HG02759 (cell line): ENCODE data around the gene GRIA4.

Experiments used
- ATAC-seq: cut with Tn5 transposase; IDR thresholded peaks from one replicate; pipeline ENCODE4 v1.9.1; 2021; ENCODE audit warnings: mild to moderate bottlenecking, moderate library complexity; ENCODE audit not compliant: unreplicated experiment

Gene GRIA4

GRCh38 chr11:105636496-105636895 is 26.6 kb downstream of the GRIA4 start:
- no peak for ATAC-seq

- ATAC-seq, result no peak
These were observed 29.7 kb downstream of the GRIA4 start for GRCh38 chr11:105639527-105639926.

GRCh38 chr11:105641433-105641832 is 31.6 kb downstream of the GRIA4 start:
- ATAC-seq, result no peak

GRCh38 chr11:105642870-105643269 is 33.0 kb downstream of the GRIA4 start:
- ATAC-seq, result no peak

- no peak for ATAC-seq
These were observed 35.1 kb downstream of the GRIA4 start for GRCh38 chr11:105644839-105645573.

GRCh38 chr11:105647780-105648179 is 37.9 kb downstream of the GRIA4 start:
- ATAC-seq, result no peak

GRCh38 chr11:105648762-105649161 is 38.9 kb downstream of the GRIA4 start:
- ATAC-seq, result no peak

- ATAC-seq, result no peak
These were observed 55.4 kb downstream of the GRIA4 start for GRCh38 chr11:105665281-105665680.

GRCh38 chr11:105667441-105667840 is 57.6 kb downstream of the GRIA4 start:
- ATAC-seq, result no peak

- no peak for ATAC-seq
These were observed 60.9 kb downstream of the GRIA4 start for GRCh38 chr11:105670811-105671210.

GRCh38 chr11:105673089-105673488 is 63.2 kb downstream of the GRIA4 start:
- ATAC-seq, result no peak

GRCh38 chr11:105689631-105690030 is 79.8 kb downstream of the GRIA4 start:
- ATAC-seq, result no peak

GRCh38 chr11:105690467-105690866 is 80.6 kb downstream of the GRIA4 start:
- ATAC-seq, result no peak

- ATAC-seq, result no peak
These were observed 83.3 kb downstream of the GRIA4 start for GRCh38 chr11:105693075-105693759.

GRCh38 chr11:105696000-105696399 is 86.1 kb downstream of the GRIA4 start:
- ATAC-seq, result peak; percentile 84

- ATAC-seq, result no peak
These were observed 87.4 kb downstream of the GRIA4 start for GRCh38 chr11:105697291-105697690.

GRCh38 chr11:105699203-105699602 is 89.3 kb downstream of the GRIA4 start:
- no peak for ATAC-seq

GRCh38 chr11:105700271-105700670 is 90.4 kb downstream of the GRIA4 start:
- ATAC-seq, result no peak

- no peak for ATAC-seq
These were observed 91.2 kb downstream of the GRIA4 start for GRCh38 chr11:105701098-105701497.

GRCh38 chr11:105705786-105706530 is 96.1 kb downstream of the GRIA4 start:
- no peak for ATAC-seq

GRCh38 chr11:105713106-105713505 is 103.2 kb downstream of the GRIA4 start:
- no peak for ATAC-seq

GRCh38 chr11:105713696-105714095 is 103.8 kb downstream of the GRIA4 start:
- no peak for ATAC-seq
